ENCODE data around the gene TH.
A peak's percentile ranks its signal among the peaks of the same experiment; 100 is the strongest.

TH gene

GRCh38 chr11:2208691-2209369, 37.2 kb upstream of the TH start:
- DNase-seq (ENCODE audit: low read depth in 3 of 3): no peak

- no peak for DNase-seq (ENCODE audit: low read depth in 3 of 3)
These were observed 36.4 kb upstream of the TH start for GRCh38 chr11:2207773-2208621.

DNA sequence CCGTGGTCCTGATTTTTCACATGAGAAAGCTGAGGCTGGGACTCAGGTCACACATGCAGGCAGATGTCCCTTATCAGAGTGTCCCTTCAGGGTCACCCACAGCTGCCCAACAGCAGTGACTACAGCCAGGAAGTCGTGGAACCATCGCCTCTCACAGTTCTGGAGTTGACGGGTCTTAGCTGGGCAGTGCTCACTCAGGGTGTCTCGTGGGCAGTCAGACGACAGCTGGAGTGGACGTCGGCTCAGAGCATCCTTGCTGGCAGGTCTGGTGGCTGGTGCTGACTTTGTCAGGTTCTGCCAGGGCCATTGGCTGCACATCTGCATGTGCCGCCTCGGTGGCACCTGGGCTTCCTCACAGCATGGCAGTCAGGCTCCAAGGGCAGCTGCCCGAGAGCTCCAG, 35.6 kb upstream of the TH start:
- DNase-seq (ENCODE audit: low read depth in 3 of 3): no peak

- DNase-seq (ENCODE audit: low read depth in 3 of 3): no peak
These were observed 34.5 kb upstream of the TH start for GRCh38 chr11:2205981-2206690.

DNA sequence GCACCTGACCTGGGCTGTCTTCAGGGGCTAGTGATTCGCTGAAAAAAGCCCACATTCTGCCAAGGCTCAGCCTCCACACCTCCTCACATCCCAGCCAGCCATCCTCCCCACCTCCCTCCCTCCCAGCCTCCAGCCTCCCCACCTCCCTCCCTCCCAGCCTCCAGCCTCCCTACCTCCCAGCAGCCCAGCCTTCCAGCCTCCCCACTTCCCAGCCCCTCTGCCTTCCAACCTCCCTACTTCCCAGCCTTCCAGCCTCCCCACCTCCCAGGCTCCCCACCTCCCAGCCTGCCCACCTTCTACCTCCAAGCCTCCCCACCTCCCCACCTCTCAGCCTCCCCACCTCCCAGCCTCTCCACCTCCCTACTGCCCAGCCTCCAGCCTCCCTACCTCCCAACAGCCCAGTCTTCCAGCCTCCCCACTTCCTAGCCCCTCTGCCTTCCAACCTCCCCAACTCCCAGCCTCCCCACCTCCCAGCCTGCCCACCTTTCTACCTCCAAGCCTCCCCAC, 33.7 kb upstream of the TH start:
- DNase-seq (ENCODE audit: low read depth in 3 of 3): no peak

DNA sequence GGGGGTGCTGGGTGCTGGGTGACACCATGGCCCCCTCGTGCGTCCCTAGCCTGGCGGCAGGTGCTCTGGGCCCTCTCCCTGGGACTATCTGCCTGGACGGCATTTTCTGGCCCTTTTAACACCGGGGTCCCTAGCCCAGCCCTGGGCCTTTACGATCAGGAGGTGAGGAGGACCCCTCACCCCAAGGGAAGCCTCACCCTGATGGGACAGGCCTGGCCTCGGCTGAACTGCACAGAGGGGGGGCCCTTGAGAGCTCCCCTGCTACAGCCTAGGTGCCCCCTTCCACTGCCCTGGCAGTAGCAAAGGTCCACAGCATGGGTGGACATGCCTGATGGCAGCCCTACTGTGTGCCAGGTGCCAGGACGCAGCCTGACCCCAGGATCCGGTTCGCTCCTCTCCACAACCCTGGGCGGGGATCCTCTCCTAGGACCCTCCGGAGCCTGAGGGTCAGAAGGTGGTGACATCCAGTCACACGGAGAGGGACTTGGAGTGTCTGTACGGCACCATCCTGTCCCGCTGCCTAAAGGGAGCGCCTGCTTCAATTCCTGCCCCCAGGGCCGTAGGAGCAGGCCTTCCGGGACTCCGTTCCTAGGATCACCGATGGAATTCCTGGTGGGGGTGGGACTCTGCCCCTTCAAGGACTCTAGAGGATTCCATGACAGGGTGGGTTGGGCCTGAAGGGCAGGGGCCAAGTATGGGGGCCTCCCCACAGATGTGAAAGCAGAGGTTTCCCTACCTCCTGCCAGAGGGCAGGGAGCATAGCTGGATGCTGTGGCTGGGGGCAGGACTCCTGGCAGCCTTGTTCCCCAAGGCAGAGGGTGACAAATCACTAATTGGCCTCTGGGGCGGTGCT, 33.0 kb upstream of the TH start:
- DNase-seq (ENCODE audit: low read depth in 3 of 3): no peak

DNA sequence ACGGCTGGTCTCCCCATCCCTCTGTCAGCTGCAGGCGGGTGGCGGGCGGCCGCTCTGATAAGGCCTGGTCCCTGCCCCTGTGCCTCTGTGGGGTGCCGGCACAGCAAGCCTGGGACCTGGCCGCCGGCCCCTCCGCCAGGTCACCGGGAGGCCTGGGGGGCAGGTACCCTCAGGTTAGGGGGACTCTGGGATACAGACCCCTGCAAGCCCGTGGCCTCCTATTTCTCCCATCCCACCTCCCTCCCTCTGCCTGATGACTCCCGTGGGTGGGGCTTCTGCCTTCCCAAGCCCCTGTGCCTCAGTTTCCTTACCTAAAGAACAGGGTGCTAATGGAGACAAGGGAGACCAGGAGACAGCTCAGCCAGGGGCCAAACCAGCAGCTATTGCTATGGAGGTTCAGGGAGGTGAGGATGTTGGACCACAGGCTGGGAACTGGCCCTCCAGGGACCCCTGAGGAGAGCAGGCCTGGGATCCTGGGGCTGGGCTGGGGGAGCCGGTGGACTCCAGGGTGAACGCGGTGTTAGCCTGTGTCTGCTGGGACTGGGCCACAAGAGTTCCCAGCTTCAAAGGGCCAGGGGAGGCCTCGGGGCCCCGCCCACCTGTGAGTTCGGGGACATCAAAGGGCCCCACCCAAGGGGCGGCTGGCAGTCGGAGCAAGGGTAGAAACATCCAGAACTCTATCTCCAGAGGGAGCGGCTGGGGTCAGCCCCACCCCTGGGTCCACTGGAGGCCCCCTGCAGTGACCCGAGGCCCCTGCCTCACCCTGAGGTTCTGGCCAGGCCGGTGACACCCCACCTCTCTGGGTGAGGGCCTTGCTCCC, 32.0 kb upstream of the TH start:
- DNase-seq (ENCODE audit: low read depth in 3 of 3): no peak

DNA sequence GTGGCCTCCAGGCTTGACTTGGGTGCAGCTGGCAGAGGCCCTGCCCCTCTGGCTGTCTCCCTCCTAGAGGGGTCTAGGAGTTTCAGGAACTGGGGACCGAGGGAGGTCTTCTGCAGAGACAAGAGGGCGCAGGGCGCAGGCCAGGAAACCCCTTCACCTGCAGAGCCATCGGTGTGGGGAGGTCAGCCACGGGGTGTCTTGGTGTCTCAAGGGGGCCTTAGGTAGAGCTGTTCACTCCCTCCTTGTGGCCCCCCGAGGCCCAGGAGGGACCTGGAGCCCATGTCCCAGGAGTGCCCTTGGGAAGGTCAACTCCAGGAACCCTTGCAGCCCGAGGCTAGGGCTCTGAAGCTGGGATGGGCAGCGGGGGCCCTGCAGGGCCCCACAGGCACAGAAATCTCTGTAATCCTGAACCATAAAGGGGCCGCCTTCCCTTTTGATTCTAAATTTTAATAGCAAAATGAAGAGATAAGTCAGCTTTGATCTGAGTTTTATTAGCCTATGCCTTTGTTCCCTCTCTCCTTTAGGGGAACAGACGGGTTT, 31.4 kb upstream of the TH start:
- no peak for DNase-seq (ENCODE audit: low read depth in 3 of 3)

- no peak for DNase-seq (ENCODE audit: low read depth in 3 of 3)
These were observed 30.7 kb upstream of the TH start for GRCh38 chr11:2202071-2202899.

DNA sequence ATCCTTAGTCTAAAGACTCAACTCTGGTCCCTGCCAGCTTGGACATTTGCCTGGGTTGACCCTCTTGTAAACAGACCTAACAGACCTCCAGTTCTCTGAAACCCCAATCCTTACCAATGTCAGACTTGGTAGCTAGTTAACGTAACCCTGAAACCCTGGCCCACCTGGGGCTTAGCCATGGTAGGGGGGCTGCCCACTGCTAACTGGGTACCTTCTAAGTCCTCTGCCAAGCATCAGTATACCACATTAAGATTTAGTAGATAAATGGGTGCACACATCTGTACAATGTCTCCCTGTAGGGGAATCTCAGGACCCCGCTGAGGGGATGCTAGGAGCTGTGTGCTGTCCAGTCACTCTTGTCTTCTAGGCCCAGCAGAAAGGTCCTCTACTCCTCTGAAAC, 29.9 kb upstream of the TH start:
- no peak for DNase-seq (ENCODE audit: low read depth in 3 of 3)

DNA sequence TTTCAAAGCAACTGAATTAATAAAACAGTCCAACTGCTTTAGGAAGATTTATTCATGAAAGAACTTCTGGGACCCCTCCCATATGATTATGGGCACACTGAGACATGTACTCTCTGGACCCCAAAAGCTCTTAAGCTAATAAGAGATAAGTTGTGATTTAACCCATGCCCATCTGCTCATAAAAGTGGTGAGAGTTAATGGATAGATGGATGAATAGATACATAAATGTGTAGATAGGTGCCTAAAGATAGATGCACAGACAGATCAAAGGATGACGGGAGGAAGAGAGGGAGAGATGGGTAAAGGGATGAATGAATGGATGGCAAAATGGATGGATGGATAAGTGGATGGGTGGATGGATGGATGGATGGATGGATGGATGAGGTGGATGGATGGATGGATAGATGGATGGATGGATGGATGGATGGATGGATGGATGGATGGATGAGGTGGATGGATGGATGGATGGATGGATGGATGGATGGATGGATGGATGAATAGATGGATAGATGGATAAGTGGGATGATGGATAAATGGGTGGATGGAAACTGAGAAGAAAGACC, 29.4 kb upstream of the TH start:
- no peak for DNase-seq (ENCODE audit: low read depth in 3 of 3)

GRCh38 chr11:2200536-2200935, 28.9 kb upstream of the TH start:
- DNase-seq (ENCODE audit: low read depth in 3 of 3): no peak

- no peak for DNase-seq (ENCODE audit: low read depth in 3 of 3)
These were observed 28.1 kb upstream of the TH start for GRCh38 chr11:2199466-2200341.

DNA sequence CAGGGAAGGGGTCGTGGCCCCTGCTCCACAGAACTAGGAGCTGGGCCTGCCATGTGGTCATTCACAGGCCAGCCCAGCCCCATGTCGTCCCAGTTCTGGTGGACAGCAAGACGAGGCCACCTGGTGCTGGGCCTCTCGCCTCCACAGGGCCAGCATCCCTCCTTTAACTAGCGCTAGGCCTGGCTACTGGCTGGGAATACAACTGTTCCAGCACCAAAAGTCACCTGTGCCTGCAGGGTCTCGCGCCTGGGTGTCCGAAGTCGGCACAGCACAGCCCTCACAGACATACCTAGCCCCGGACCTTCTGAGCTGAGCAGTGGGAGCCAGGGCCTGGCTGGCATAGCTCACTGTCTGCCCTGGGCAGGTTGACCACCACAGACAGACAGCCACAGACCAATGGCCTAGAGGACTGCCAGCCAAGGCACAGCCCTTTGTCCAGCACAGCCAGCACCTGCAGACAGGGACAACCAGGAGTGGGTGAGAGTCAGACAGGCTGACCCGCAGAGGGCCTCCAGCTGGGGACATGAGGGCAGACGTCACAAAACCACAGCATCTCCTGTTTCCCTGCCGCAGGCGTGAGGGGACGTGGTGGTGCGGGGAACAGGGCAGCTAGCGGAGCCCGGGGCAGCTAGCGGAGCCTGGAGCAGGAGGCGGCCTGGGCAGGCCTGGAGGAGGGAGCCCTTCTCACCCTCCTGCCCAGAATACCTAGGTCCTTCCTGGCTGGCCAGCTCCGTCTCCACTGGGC, 27.2 kb upstream of the TH start:
- DNase-seq (ENCODE audit: low read depth in 3 of 3): no peak

DNA sequence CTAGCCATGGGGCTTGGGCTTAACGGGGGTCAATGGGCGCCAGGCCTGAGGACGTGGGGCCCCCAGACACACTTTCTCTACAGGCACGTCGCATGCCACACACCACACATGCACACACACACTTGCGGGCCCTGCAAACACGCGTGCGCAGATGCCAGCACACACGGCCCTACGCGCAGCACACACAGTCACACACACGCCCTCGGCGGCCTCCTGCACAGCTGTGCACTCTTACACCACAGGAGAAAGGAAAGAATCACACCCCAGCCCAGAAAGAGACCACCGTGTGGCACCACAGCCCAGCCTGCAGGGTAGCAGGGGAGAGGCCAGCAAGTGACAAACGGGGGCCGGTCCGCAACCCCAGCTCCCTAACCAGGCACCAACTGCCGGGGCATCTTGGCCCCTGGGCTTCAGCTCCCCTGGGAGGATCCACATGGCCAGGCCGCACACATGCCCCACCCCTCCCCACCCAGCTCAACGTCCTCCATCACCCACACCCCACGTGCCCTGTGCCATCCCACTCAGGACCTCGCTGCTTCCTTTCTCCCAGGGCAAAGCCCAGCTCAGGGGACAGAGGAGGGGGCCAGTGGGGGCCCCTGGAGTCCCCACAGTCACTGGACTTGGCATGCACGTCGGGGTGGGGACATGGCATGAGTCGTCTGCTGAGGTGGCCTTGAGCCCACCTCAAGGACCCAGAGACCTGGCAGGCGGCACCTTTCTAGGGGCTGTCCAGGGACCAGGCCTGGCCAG, 26.3 kb upstream of the TH start:
- no peak for DNase-seq (ENCODE audit: low read depth in 3 of 3)

DNA sequence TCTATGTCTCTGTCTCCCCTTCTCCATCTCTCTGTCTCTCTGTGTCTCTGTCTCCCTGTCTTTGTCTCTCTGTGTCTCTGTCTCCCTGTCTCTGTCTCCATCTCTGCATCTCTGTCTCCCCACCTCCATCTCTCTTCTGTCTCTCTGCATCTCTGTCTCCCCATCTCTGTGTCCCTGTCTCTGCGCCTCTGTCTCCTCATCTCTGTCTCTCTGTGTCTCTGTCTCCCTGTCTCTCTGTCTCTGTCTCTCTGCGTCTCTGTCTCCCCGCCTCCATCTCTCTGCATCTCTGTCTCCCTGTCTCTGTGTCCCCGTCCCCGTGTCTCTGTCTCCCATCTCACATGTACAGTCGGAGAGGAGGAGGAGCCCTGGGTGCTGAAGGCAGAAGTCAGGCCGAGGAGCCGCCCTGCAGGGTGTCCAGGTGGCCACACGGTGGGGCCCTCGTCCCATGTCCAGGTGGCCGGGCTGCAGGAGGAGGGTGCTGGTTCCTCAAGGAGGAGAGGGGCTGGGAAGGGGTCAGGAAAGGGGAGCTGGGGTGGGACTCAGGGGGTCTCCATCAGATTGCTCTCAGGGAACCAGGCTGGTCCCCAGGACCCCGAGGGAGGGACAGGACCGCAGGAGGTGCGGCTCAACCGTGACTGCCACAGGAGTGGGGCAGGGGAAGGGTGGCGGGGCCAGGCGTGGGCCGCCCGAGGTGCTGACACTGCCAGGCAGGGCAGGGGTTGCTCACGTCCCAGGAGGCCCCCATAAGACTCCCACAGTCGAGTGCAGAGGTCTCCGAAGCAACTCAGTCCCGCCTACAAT, 25.6 kb upstream of the TH start:
- DNase-seq (ENCODE audit: low read depth in 3 of 3): peak; percentile 45 to 51 (median 47)
